Muscle of back (tissue), 11 donors: ENCODE data around the gene SULT2B1. TPM values are rescaled to one million over a fixed set of nuclear protein-coding genes. Genes with fewer than 3 reads are reported as not detected.

Experiments used
- DNase-seq, 3 donors: peaks; one replicate each; pipeline versions ENCODE4 v3.0.0 to v3.0.0-alpha.2; 2013
- polyA plus RNA-seq, 10 donors: library from polyadenylated mRNA; unstranded; fragments of 120-200 nt; gene quantifications; one replicate each; pipeline ENCODE4 v1.2.1, GENCODE V29; 2013; ENCODE audit not compliant: insufficient read length in 10 of 10

The SULT2B1 gene
- polyA plus RNA-seq, 10 donors, result 0.21 to 3.5 (median 0.40) TPM; not detected in 4

- no peak for DNase-seq
Measured at GRCh38 chr19:48633148-48634035, 81.4 kb downstream of the SULT2B1 start.

GRCh38 chr19:48634036-48634342 is 82.0 kb downstream of the SULT2B1 start:
- no peak for DNase-seq

- DNase-seq, result peak; percentile 94 to 96 (median 95)
Measured at GRCh38 chr19:48634424-48635262, 82.7 kb downstream of the SULT2B1 start.

- DNase-seq, result no peak
Measured at GRCh38 chr19:48635263-48635965, 83.4 kb downstream of the SULT2B1 start.

- DNase-seq, result peak in 1 of 3 donors; percentile 45
Measured at GRCh38 chr19:48635966-48636858, 84.2 kb downstream of the SULT2B1 start.

- no peak for DNase-seq
Measured at GRCh38 chr19:48636859-48637448, 85.0 kb downstream of the SULT2B1 start, which contains the start of gene DBP. TSS of gene DBP (minus strand) at chr19:48637379. CDS start at chr19:48636994, 385 bp downstream.

- peak; percentile 98 to 99 (median 99) for DNase-seq
Measured at GRCh38 chr19:48637449-48637947, 85.5 kb downstream of the SULT2B1 start.

GRCh38 chr19:48637948-48638830 is 86.2 kb downstream of the SULT2B1 start:
- DNase-seq, result peak; percentile 91 to 95 (median 92)

GRCh38 chr19:48638831-48639381 is 86.9 kb downstream of the SULT2B1 start:
- no peak for DNase-seq

GRCh38 chr19:48639483-48640375 is 87.8 kb downstream of the SULT2B1 start:
- DNase-seq, result no peak

- DNase-seq, result no peak
Measured at GRCh38 chr19:48641850-48642249, 89.9 kb downstream of the SULT2B1 start.

- DNase-seq, result no peak
Measured at GRCh38 chr19:48642862-48643261, 90.9 kb downstream of the SULT2B1 start.

GRCh38 chr19:48644355-48644754 is 92.4 kb downstream of the SULT2B1 start:
- DNase-seq, result no peak

- DNase-seq, result peak; percentile 63 to 91 (median 80)
Measured at GRCh38 chr19:48644839-48645619, 93.1 kb downstream of the SULT2B1 start.

GRCh38 chr19:48645620-48646000 is 93.6 kb downstream of the SULT2B1 start:
- no peak for DNase-seq

GRCh38 chr19:48646001-48646721 is 94.2 kb downstream of the SULT2B1 start, which contains the start of gene CA11:
TSS of gene CA11 (minus strand) at chr19:48646187. CDS start at chr19:48645632, 555 bp downstream.
- peak; percentile 83 to 97 (median 92) for DNase-seq
